Stimulated activated CD4-positive, alpha-beta T cell treated with anti-CD3 and anti-CD28 coated beads, Interleukin-1b, Interleukin-23, amount 100 ng/mL, for 1 hour (primary cell): ENCODE results near the gene NTM.

Source experiments
- DNase-seq, 2 donors: peaks; one replicate each; pipeline ENCODE4 v3.0.0-alpha.2; 2020; ENCODE audit warnings: low read depth in 2 of 2

Gene NTM

DNA sequence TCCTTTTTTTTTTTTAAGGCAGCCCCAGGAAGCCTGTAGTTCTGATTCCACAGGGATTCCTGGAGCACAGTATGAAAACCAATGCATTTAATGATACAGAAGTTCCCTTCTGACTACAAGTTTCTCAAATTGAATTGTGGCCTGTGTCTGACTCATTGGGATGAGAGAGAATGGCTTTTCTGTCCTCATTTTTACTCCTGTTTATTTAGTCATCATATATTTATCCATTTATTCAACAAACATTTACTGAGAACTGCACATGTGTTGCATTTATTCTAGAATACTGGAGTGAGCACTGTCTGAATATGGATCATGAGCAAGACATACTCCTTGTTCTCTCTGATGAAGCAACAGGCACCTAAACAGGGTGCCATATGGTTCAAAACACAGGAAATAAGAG is 231.2 kb downstream of the NTM start:
- DNase-seq: no peak

DNA sequence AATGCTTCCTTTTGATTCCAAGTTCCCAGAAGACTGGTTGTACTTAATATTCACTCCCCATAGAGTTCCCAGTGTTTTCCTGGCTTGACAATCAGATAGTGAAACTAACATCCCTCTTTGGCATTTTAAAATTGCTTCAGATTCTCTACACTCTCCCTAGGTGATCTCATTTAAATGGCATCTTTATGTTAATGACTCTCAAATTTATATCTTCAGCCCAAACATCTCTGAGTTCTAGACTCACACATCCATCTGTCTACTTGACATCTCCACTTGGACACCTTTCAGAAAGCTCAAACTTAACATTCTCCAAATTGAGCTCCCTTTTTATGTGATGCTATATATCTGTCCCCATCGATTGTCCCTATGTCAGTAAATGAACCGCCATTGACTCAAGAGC is 232.0 kb downstream of the NTM start:
- no peak for DNase-seq

GRCh38 chr11:131606811-131607335 is 236.5 kb downstream of the NTM start:
- no peak for DNase-seq

DNA sequence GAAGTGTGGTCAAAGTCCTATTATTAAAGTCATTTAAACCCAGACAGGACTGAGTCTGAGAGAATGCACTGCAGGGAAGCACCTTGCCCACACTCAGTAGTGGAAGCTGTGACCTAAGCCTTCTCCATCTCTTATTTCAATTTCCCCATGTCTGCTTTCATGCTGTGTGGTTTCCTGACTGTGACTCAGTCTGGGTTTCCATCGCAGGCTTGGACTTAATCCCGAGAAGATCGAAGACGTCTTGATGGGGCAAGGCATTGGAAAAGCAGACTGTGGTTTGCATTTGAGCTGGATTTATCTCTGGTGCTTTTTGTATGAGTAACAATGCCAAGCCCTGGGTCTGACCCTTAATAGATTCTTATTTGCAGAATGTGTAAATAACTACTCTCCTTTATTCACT is 238.9 kb downstream of the NTM start:
- no peak for DNase-seq

GRCh38 chr11:131609921-131610320 is 239.5 kb downstream of the NTM start:
- no peak for DNase-seq

- no peak for DNase-seq
These were observed 240.9 kb downstream of the NTM start for GRCh38 chr11:131611322-131611721.

- DNase-seq: no peak
These were observed 242.1 kb downstream of the NTM start for GRCh38 chr11:131612533-131612932.

- DNase-seq: no peak
These were observed 244.2 kb downstream of the NTM start for GRCh38 chr11:131614631-131615030.

DNA sequence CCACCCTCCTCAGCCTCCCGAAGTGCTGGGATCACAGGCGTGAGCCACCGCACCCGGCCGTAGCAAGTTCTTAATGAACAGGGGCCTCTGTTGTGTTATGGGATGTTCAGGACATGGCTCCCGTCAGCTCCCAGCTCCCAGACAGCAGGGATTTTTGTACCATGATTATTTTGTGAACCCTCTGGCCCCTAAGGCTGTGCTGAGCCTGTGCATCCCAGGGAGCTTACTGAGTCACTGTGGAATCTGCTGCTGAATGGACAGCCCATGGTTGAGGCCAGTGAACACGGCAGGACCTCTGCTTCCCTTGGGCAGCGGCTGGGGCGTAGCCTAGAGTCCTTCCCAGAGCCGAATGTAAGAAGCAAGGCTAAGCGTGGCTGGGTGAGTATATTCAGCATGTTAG is 245.2 kb downstream of the NTM start:
- DNase-seq: no peak

- no peak for DNase-seq
These were observed 246.2 kb downstream of the NTM start for GRCh38 chr11:131616481-131617140.

DNA sequence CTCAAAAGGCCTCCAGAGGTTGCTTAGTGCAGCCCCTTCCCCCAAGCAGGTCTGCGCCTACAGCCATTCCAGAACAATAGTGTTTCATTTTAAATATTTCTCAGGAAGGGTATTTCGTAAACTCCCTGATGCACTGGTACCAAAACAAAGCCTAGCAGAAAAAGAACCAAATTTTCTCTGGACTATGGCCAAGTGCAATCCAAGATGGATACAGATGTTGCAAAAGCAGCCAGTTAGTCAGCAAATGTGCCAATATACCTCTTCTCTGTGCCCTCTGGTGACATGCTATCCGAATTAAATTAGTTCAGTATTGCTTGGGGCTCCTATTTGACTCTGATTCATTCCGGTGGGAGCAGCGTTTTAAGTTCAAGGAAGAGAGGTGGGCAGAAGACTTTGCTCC is 247.8 kb downstream of the NTM start:
- DNase-seq: no peak

GRCh38 chr11:131622193-131622592 is 251.8 kb downstream of the NTM start:
- DNase-seq: no peak

GRCh38 chr11:131624531-131624930 is 254.1 kb downstream of the NTM start:
- DNase-seq: no peak

DNA sequence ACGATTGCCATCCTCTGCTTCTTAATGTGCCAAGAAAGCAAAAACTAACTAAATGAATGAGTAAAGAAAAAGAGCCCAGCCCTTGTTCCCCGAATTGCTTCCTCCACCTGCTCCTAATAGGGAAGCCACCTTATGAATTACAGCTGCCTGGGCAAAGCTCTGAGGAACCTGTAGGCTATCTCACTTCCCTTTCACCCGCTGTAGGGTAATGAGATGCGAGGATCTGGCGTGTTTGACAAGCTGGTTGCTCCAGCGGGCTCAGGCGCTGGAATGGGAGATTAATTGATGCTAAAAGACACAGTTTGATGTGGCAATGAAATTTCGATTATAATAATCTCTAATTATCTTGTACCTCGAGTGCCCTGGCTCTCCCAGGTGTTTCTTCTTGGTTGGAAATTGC is 256.4 kb downstream of the NTM start:
- DNase-seq: no peak

DNA sequence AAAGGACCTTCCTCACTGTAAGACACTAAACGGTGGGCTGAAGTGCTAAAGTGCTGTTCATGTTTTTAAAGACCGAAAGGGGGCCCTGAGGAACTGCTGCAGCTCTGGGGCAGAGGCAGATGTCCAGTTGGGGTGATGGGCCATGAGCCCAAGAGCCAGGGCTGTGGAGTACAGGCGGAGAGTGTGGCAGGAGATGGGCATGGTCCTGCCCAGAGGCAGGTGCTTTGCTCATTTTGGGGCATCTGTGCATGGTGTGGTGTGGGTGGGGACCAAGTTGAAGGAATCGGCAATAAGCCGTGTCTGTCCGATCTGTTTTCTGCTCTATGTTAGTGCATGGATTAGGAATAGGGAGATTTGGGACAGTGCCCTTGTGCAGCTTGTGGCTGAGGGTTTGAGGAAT is 258.3 kb downstream of the NTM start:
- DNase-seq: no peak

DNA sequence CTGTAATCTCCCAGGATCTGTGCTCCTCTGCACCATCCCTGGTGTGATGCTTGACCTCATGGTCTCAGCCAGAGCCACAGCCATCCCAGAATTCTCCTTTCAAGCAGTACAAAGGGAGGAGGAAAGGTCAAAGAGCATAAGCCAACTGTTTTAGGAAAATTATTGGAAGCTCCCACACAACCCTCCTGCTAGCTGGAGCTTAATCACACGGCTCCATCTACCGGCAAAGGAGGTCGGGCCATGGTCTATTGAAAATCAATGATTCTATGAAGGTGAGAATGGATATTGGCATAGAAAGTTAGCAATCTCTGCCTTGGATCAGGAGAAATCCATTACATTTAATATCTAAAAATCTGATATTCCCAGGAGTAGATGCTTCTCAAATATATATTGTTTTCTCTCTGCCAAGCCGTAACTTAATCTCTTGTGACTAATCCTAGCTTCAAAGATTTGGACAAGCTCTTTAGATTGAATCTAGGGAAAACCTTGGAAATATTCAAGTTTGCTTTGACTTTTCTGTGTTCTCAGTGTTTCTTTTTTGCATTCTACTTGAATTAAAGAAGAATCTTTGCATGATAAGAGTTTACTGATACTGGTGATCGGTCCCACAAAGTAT is 259.6 kb downstream of the NTM start:
- DNase-seq: no peak

DNA sequence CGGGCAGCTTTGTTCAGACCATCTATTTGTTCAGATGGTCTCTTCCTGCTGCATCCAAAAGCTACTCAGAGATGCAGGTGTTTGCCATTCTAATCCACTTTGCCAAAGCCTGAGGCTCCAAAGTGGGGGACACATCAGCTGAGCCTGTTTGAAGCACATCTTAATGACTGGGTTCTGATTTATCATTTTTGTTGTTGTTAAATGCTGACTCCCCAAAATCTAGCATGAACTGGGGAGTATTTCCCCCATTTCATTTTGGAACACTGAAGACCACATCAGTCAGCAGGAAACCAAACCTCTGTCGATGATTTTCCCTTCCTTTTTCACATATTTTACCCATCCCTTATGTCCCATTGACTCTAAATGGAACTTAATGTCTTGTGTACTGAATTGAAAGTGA is 262.6 kb downstream of the NTM start:
- no peak for DNase-seq

GRCh38 chr11:131633921-131634715 is 263.7 kb downstream of the NTM start:
- DNase-seq: no peak

- DNase-seq: no peak
These were observed 267.2 kb downstream of the NTM start for GRCh38 chr11:131637469-131638175.

DNA sequence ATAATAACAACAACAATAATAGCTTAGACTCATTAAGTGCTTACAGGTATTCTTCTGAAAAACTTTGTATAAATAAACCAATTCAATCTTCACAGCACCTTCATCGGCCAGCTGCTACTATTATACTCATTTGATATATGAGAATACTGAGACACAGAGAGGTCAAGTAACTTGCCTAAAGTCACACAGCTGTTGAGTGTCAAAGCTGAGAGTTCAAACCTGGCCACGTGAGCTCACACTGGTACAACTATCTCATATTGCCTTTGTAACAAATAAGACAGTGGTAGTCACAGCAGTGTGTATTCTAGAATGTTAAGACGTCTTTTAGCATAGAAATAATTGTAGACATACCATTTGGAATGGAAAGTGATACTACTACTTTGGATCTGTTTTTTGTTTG is 268.5 kb downstream of the NTM start:
- no peak for DNase-seq

DNA sequence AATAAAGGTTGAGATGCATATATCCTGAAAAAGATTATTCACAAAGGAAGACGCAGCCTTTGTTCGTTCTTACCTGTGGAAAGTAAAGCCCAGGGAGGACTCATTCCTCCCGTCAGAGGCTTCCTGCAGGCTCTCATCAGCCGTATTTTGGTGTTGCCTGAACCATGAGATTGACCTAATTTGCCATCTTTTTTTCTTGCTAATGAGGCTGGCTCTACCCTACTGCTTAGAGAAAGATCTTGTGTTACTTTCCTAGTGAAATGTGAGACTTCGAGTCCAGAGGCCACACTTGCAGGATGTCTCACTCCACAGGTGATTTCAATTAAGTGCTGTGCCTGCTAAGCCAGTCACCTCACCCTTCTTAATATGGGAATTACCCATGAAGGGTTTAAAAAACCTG is 269.9 kb downstream of the NTM start:
- DNase-seq: no peak
